Astrocyte (in vitro differentiated cells and primary cell): ENCODE measurements around the gene B3GNT9.

Experiments
- EZH2 ChIP-seq: IDR thresholded peaks from 2 replicates; pipeline ENCODE4 v1.6.1; 2012; ENCODE audit warnings: mild to moderate bottlenecking, low read length, inconsistent platforms; ENCODE audit not compliant: insufficient read depth
- TF ChIP-seq, protein P1 (sequence below): IDR thresholded peaks from 2 replicates; pipeline ENCODE4 v1.5.1; 2011; ENCODE audit warnings: low read depth, mild to moderate bottlenecking, inconsistent platforms, low read length, moderate library complexity; ENCODE audit not compliant: insufficient read depth

DNA sequence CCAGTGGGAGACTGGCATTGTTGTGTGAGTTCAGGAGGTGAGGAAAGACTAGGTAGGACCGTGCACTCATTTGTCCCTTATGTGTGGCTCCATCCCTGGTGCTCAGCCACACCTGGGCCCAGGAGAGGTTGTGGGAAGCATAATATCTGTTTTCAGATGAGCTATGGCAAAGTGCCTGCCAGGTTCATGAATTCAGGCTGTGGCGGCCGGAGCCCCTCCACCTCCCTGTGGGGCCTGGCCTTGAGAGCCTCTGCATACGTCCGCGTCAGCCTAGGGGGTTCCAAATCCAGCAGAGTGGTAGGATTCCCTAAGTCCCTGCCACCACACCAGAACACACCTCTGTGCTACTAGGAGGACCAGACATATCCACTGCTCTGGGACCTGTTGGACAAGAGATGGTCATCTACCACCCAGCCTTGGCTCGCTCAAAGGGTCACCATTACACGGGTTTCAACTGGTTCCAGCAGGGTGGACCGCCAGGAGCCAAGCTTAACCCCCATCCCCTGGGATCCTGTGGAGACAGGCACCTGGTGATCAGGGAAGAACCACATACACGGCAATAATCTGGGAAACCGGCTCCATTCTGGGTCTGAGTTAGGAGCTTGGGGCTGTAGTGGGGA lies 2.0 kb downstream of the B3GNT9 start:
- TF ChIP-seq, protein P1, sequence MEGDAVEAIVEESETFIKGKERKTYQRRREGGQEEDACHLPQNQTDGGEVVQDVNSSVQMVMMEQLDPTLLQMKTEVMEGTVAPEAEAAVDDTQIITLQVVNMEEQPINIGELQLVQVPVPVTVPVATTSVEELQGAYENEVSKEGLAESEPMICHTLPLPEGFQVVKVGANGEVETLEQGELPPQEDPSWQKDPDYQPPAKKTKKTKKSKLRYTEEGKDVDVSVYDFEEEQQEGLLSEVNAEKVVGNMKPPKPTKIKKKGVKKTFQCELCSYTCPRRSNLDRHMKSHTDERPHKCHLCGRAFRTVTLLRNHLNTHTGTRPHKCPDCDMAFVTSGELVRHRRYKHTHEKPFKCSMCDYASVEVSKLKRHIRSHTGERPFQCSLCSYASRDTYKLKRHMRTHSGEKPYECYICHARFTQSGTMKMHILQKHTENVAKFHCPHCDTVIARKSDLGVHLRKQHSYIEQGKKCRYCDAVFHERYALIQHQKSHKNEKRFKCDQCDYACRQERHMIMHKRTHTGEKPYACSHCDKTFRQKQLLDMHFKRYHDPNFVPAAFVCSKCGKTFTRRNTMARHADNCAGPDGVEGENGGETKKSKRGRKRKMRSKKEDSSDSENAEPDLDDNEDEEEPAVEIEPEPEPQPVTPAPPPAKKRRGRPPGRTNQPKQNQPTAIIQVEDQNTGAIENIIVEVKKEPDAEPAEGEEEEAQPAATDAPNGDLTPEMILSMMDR: no peak
- no peak for TF ChIP-seq EZH2
